ENCODE measurements around the gene PEX6. TPM values are rescaled to one million over a fixed set of nuclear protein-coding genes. Genes with fewer than 3 reads are reported as not detected.

PEX6 gene
- total RNA-seq, 1 donor from 2014 or later: 13.8 TPM

GRCh38 chr6:42971746-42972327, 7.1 kb downstream of the PEX6 start:
- peaks cover 2% of the 10 kb centered on the region for H3K27me3 Mint-ChIP-seq (ENCODE audit: unreplicated experiment)
- no peak overlapping the region for H3K4me3 Mint-ChIP-seq (ENCODE audit: unreplicated experiment)
- no peak for DNase-seq
- H3K9me3 Mint-ChIP-seq (ENCODE audit: unreplicated experiment): no peaks in the 10 kb centered on the region
- H3K27ac Mint-ChIP-seq (ENCODE audit: unreplicated experiment): no peak overlapping the region
- TF ChIP-seq, protein P1, sequence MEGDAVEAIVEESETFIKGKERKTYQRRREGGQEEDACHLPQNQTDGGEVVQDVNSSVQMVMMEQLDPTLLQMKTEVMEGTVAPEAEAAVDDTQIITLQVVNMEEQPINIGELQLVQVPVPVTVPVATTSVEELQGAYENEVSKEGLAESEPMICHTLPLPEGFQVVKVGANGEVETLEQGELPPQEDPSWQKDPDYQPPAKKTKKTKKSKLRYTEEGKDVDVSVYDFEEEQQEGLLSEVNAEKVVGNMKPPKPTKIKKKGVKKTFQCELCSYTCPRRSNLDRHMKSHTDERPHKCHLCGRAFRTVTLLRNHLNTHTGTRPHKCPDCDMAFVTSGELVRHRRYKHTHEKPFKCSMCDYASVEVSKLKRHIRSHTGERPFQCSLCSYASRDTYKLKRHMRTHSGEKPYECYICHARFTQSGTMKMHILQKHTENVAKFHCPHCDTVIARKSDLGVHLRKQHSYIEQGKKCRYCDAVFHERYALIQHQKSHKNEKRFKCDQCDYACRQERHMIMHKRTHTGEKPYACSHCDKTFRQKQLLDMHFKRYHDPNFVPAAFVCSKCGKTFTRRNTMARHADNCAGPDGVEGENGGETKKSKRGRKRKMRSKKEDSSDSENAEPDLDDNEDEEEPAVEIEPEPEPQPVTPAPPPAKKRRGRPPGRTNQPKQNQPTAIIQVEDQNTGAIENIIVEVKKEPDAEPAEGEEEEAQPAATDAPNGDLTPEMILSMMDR (IDR thresholded peaks at IDR 0.05; ENCODE audit: partially characterized antibody, unreplicated experiment): no peak
- peaks cover 2% of the 10 kb centered on the region for H3K4me1 Mint-ChIP-seq (ENCODE audit: low read depth, unreplicated experiment)
- no peaks in the 10 kb centered on the region for H3K36me3 Mint-ChIP-seq (ENCODE audit: unreplicated experiment)

DNA sequence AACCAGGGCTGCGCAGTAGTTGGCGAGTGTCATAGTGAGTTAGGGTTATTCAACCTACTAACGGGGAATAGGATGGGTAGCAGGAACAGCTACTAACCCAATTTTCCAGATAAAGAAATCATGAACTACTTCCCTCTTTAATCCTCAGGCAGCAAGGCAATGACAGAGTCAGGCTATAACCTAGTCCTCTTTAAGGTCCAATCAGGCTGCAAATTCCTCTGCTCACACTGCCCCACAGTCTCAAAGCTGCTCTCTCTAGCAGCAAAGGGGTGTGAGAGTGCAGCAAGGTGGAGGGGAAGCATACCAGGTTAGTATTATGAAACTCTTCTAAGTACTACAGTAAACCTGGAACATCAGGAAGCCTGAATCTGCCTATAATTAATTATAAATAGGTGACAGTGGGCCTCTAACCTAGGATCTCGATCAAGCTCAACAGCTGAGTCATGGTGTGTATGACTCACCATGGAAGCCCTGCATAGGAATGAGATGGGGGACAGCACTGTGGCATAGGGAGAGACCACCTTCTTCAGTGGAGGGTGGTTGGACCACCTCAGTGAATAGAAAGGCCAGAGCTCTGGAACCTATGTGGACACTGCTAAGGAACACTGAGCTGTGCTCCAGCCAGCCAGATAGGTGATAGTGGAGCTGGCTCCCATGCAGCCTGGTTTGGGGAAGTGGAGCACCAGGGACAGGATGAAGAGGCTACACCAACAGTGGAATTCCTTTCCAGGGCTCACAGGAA, 7.9 kb downstream of the PEX6 start:
- TF ChIP-seq, protein P1 (IDR thresholded peaks at IDR 0.05; ENCODE audit: partially characterized antibody, unreplicated experiment): no peak
- no peak overlapping the region for H3K27ac Mint-ChIP-seq (ENCODE audit: unreplicated experiment)
- H3K27me3 Mint-ChIP-seq (ENCODE audit: unreplicated experiment): peaks cover 2% of the 10 kb centered on the region
- no peaks in the 10 kb centered on the region for H3K9me3 Mint-ChIP-seq (ENCODE audit: unreplicated experiment)
- peaks cover 2% of the 10 kb centered on the region for H3K4me1 Mint-ChIP-seq (ENCODE audit: low read depth, unreplicated experiment)
- H3K36me3 Mint-ChIP-seq (ENCODE audit: unreplicated experiment): no peaks in the 10 kb centered on the region
- H3K4me3 Mint-ChIP-seq (ENCODE audit: unreplicated experiment): no peak overlapping the region
- no peak for DNase-seq

DNA sequence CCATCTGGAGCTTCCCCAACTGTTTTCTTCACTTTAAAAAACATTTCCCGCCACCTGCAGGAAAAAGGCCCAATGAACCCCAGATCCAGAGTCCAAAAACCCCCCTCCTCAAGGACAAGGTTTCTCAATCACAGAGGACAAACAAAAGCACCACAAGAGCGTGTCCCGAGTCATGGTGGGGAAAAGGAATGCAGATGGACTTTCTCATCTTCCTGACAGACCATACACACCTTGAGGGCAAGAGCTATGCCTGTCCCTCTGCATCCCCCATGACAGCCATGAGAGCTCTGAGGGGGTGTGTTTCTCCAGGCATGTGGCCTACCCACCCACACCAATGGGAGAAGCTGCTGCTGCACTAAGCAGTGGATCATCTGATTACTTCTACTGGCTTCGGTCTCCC, 9.0 kb downstream of the PEX6 start:
- no peak overlapping the region for H3K27ac Mint-ChIP-seq (ENCODE audit: unreplicated experiment)
- TF ChIP-seq, protein P1 (IDR thresholded peaks at IDR 0.05; ENCODE audit: partially characterized antibody, unreplicated experiment): no peak
- H3K27me3 Mint-ChIP-seq (ENCODE audit: unreplicated experiment): peaks cover 5% of the 10 kb centered on the region
- no peak overlapping the region for H3K4me3 Mint-ChIP-seq (ENCODE audit: unreplicated experiment)
- H3K36me3 Mint-ChIP-seq (ENCODE audit: unreplicated experiment): no peaks in the 10 kb centered on the region
- no peak for DNase-seq
- no peaks in the 10 kb centered on the region for H3K4me1 Mint-ChIP-seq (ENCODE audit: low read depth, unreplicated experiment)
- no peaks in the 10 kb centered on the region for H3K9me3 Mint-ChIP-seq (ENCODE audit: unreplicated experiment)

DNA sequence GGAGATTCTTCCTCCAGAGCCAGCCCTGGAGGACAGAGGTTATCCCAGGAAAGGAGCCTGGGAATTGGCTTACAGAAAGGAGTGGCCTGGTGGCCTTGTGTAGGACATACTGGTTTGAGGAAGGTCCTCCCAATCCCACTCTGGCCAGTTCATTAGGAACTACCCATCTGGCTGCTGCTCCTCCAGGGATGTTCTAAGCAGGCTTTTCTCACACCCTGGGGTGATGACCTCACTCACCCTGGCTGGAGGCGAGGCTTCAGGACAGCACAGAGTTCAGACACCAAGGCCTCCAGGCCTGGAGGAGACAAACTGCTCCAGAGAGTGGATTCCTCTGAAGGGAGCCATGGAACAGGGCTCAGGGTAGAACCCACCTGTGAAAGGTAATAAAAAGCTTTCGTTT, 9.6 kb downstream of the PEX6 start:
- Mint-ChIP-seq H3K4me3 (ENCODE audit: unreplicated experiment) (no peak overlapping the region), H3K27ac (ENCODE audit: unreplicated experiment) (no peak overlapping the region), H3K27me3 (ENCODE audit: unreplicated experiment) (peaks cover 5% of the 10 kb centered on the region), H3K4me1 (ENCODE audit: low read depth, unreplicated experiment) (no peaks in the 10 kb centered on the region), H3K9me3 (ENCODE audit: unreplicated experiment) (no peaks in the 10 kb centered on the region), H3K36me3 (ENCODE audit: unreplicated experiment) (no peaks in the 10 kb centered on the region)
- TF ChIP-seq, protein P1 (IDR thresholded peaks at IDR 0.05; ENCODE audit: partially characterized antibody, unreplicated experiment): no peak
- DNase-seq: no peak

- TF ChIP-seq, protein P1 (IDR thresholded peaks at IDR 0.05; ENCODE audit: partially characterized antibody, unreplicated experiment): no peak
- Mint-ChIP-seq H3K27me3 (ENCODE audit: unreplicated experiment) (peaks cover 5% of the 10 kb centered on the region), H3K36me3 (ENCODE audit: unreplicated experiment) (no peaks in the 10 kb centered on the region), H3K4me1 (ENCODE audit: low read depth, unreplicated experiment) (no peaks in the 10 kb centered on the region), H3K27ac (ENCODE audit: unreplicated experiment) (no peak overlapping the region), H3K4me3 (ENCODE audit: unreplicated experiment) (no peak overlapping the region), H3K9me3 (ENCODE audit: unreplicated experiment) (no peaks in the 10 kb centered on the region)
- no peak for DNase-seq
These were observed 10.2 kb downstream of the PEX6 start for GRCh38 chr6:42968783-42969182.
